Raji (cell line): Measurements from ENCODE around the gene SPOCK1.

Experiments used
- POLR2A ChIP-seq: IDR thresholded peaks from 2 replicates; pipeline ENCODE4 v1.6.1; 2011; ENCODE audit warnings: low read depth, low read length, control low read depth; ENCODE audit not compliant: insufficient read depth

SPOCK1 gene

DNA sequence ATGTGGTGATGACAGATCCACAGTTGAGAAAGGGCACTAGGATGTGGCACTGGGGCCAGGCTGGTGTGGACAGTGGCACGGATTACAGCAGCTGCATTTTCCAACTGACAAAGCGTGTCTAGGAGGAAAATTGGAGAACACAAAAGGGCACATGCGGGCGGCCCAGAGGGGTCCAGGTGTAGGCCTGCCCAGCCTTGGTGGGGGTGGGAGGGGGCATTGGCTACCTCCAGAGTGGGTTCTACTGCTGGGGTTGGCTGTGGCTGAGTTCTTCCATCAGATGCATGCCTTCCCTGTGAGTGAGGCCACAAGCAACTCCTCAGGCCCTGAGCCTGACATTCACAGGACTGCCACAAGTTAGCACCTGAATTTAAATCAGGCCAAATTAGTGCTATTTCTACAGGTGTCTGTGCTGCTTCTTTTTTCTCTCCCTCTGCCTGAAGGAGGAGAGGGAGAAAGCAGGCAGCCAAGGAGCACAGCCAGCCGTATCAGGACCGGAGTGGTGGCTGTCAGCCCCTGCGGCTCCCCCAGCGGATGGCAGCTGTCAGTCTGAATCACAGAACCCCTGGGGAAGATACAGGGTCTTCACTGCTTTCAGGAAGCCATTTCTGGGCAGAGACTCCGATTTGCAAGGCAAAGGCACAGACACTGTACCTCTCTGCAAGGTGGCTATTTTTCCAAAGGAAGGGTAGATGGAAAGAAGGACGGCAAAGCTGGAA, 464.2 kb downstream of the SPOCK1 start:
- TF ChIP-seq POLR2A, result no peak

DNA sequence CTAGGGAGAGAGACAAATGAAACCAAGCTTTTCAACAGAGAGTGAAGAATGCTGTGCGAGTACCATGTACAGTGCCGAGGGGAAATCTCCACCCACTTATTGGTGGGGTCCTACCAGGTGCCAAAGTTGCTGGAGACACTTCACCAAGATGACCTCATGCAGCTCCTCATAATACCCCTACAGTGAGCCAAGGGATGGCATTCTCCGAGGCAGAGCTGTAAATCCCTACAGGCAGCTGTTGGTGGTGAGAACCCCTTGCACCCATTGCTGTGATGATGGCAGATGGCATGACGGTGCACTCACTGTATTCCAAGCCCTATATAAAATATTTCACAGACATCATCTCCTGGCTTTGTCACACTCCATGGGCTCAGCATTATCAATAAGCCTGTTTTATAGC, 464.9 kb downstream of the SPOCK1 start:
- no peak for TF ChIP-seq POLR2A

GRCh38 chr5:137032929-137033328, 466.2 kb downstream of the SPOCK1 start:
- TF ChIP-seq POLR2A, result no peak

DNA sequence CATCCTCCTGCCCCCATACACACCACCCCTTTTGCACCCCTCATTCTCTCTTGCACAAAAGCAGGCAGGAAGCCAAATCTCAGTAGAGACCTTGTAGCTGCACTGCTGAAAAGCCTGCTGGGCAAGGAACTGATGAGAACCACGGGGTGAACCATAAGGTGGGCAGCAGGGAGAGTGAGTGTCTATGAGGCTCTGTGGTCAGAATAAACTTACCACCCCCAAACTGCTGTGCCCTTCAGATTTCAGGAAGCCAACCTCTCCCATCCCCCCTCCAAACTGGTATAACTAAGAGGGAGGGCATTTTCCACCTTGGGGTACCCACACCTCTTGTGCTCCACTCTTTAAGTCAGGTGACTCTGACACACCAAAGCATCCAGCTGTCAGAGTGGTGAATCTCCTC, 471.4 kb downstream of the SPOCK1 start:
- no peak for TF ChIP-seq POLR2A

GRCh38 chr5:137026296-137026695, 472.8 kb downstream of the SPOCK1 start:
- no peak for TF ChIP-seq POLR2A

DNA sequence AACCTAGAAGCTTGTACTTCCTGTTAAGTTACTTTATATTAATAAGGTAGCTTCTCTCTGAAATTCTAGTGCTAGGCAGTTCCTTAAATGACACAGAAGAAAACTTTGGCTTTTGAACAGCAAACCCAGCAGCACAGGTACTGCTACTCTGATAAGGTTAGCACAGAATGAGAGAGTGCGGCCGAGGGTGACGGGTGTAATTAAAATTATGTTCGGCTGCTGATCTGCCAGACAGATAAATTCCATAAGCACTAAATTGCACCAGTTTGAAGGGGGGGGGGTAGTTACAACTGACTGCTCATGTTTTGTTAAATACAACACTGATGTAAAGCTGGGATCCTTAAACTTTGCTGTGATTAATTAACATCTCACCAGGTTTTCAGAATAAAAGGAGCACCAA, 475.1 kb downstream of the SPOCK1 start:
- no peak for TF ChIP-seq POLR2A

- no peak for TF ChIP-seq POLR2A
Measured at GRCh38 chr5:137023371-137023770, 475.8 kb downstream of the SPOCK1 start.

- TF ChIP-seq POLR2A, result no peak
Measured at GRCh38 chr5:137022725-137023124, 476.4 kb downstream of the SPOCK1 start.

GRCh38 chr5:137022043-137022442, 477.1 kb downstream of the SPOCK1 start:
- no peak for TF ChIP-seq POLR2A

- TF ChIP-seq POLR2A, result no peak
Measured at GRCh38 chr5:137019229-137019628, 479.9 kb downstream of the SPOCK1 start.

DNA sequence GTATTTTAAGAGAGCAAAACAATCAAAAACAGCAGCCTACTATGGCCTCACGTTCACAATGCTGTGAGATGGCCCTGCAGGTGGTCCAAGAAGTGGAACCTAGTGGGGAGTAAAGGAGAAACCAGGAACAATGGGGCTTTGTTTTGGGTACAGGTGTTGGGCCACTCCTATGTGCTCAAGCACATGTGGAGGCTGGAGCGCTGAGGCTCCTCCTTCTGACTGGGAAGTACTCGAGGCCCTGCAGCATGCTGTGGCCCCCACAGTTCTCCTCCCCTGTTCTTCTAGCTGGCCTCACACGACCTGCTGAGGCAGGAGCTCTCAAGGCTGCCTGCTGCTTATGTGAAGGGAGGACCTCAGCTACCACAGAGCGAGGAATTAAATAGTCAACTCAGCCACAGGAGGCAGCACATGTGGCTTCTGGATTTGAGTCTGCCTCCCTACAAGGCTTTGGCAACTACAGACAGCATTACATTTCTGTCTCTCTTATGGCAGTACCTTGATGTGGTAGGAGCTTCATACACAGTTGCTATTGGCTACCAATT, 482.3 kb downstream of the SPOCK1 start:
- no peak for TF ChIP-seq POLR2A

- no peak for TF ChIP-seq POLR2A
Measured at GRCh38 chr5:137015540-137016116, 483.5 kb downstream of the SPOCK1 start.

DNA sequence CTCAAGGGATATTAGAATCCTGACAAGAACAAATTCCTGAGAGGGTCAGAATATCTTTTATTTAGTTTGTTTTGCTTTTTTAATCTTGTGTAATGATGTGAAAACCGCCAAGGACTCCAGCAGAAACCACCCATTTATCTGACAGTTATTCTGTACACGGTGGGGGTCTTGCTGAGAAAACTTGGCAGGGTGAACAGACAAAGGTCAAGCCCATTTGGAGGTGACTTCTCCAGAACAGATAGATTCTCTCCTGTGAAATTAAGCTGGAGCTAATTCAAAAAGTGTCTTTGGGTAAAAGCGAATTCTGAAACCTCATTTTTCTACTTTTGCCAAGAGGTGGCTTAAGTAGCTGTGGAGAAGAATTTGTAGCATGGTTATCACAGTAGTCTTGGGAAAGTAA, 484.4 kb downstream of the SPOCK1 start:
- TF ChIP-seq POLR2A, result no peak

DNA sequence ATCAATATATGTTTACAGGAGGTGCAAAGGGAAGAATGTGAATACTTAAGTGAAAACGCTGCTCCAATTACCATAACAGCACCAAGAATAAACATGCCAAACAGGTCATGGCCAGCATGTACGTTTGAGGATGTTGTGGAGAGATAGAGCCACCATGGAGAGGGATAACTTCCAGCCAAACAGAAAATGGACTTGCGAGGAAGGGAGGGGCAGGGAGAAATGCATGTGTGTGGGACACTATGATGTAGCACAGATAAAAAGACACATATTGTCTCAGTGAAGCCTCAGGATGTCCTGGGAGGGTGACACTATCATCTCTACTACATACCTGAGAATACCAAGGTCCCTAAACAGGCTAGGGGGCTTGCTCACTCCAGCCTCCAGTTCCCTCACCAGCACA, 488.9 kb downstream of the SPOCK1 start:
- TF ChIP-seq POLR2A, result no peak

- TF ChIP-seq POLR2A, result no peak
Measured at GRCh38 chr5:137004279-137004678, 494.8 kb downstream of the SPOCK1 start.

DNA sequence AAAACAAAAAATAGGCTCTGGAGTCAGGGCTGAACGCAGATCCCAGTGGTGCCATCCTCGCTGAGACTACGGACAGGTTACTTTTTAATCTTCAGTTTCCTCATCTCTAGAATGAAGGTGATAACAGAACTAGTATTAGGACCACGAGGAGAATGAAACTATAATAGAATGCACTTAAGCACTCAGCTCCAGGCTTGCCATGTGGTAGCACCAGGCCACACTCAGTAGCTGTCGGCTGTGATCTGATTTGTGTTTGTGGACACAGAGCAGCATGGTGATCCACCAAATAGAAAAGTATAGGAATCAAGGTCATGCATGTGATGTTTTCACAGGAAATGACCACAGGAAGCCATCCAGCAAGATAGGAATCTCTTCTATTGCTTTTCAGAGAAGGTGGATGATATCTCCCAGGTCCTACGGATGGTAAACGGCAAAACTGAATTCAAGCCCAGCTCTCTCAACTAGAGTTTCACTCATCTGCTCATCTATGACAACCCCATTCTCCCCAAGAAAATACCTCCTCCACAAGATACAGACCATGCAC, 498.0 kb downstream of the SPOCK1 start:
- no peak for TF ChIP-seq POLR2A
